ENCODE data around the gene EXOC3L2. TPM values are rescaled to one million over a fixed set of nuclear protein-coding genes. Genes with fewer than 3 reads are reported as not detected.

The EXOC3L2 gene
- total RNA-seq, 1 donor from 2014 or later: 6.1 TPM

GRCh38 chr19:45217193-45217956 is 27.8 kb downstream of the EXOC3L2 start:
- no peak for DNase-seq (ENCODE audit: extremely low spot score in 2 of 2)
- Histone ChIP-seq H3K4me1 (peaks cover 21% of the 10 kb centered on the region), H3K27ac (no peak overlapping the region), H3K4me3 (no peak overlapping the region), H3K9me3 (no peaks in the 10 kb centered on the region), H3K36me3 (no peaks in the 10 kb centered on the region), H3K27me3 (no peaks in the 10 kb centered on the region)
- intact Hi-C loops (cut with DNase I): no loop called here
- TF ChIP-seq CTCF (IDR thresholded peaks at IDR 0.05): no peak
- no peak for TF ChIP-seq POLR2A (IDR thresholded peaks at IDR 0.05)
- no peak for TF ChIP-seq POLR2AphosphoS5 (IDR thresholded peaks at IDR 0.05; ENCODE audit: insufficient read depth in 1 of 2, low read depth in 1 of 2)

- intact Hi-C loops (cut with DNase I): no loop called here
- TF ChIP-seq POLR2AphosphoS5 (IDR thresholded peaks at IDR 0.05; ENCODE audit: insufficient read depth in 1 of 2, low read depth in 1 of 2) (no peak), POLR2A (IDR thresholded peaks at IDR 0.05) (no peak), CTCF (IDR thresholded peaks at IDR 0.05) (no peak)
- no peak overlapping the region for H3K27ac ChIP-seq
- no peak for DNase-seq (ENCODE audit: extremely low spot score in 2 of 2)
- H3K4me3 ChIP-seq: no peak overlapping the region
- peaks cover 21% of the 10 kb centered on the region for H3K4me1 ChIP-seq
- no peaks in the 10 kb centered on the region for H3K36me3 ChIP-seq
- no peaks in the 10 kb centered on the region for H3K9me3 ChIP-seq
- no peaks in the 10 kb centered on the region for H3K27me3 ChIP-seq
Observed at GRCh38 chr19:45216667-45217066, 28.5 kb downstream of the EXOC3L2 start.

- peaks cover 21% of the 10 kb centered on the region for H3K4me1 ChIP-seq
- H3K27ac ChIP-seq: no peak overlapping the region
- no peaks in the 10 kb centered on the region for H3K9me3 ChIP-seq
- H3K4me3 ChIP-seq: no peak overlapping the region
- peak in 1 of 2 donors; percentile 10 for TF ChIP-seq POLR2AphosphoS5 (IDR thresholded peaks at IDR 0.05; ENCODE audit: insufficient read depth in 1 of 2, low read depth in 1 of 2)
- TF ChIP-seq CTCF (IDR thresholded peaks at IDR 0.05): no peak
- no peak for DNase-seq (ENCODE audit: extremely low spot score in 2 of 2)
- intact Hi-C loops (cut with DNase I): no loop called here
- no peaks in the 10 kb centered on the region for H3K27me3 ChIP-seq
- no peaks in the 10 kb centered on the region for H3K36me3 ChIP-seq
Observed at GRCh38 chr19:45215391-45216191, 29.6 kb downstream of the EXOC3L2 start.

- H3K27ac ChIP-seq: no peak overlapping the region
- no peaks in the 10 kb centered on the region for H3K9me3 ChIP-seq
- no peaks in the 10 kb centered on the region for H3K27me3 ChIP-seq
- H3K36me3 ChIP-seq: no peaks in the 10 kb centered on the region
- H3K4me1 ChIP-seq: peaks cover 21% of the 10 kb centered on the region
- TF ChIP-seq POLR2A (IDR thresholded peaks at IDR 0.05) (no peak), CTCF (IDR thresholded peaks at IDR 0.05) (no peak), POLR2AphosphoS5 (IDR thresholded peaks at IDR 0.05; ENCODE audit: insufficient read depth in 1 of 2, low read depth in 1 of 2) (no peak)
- no peak overlapping the region for H3K4me3 ChIP-seq
- no peak for DNase-seq (ENCODE audit: extremely low spot score in 2 of 2)
- intact Hi-C loops (cut with DNase I): no loop called here
Observed at GRCh38 chr19:45213031-45213430, 32.2 kb downstream of the EXOC3L2 start.
